LNCAP (cell line): ENCODE data around the gene RAG2.

Experiments
- TF ChIP-seq, protein P1 (sequence below): fragments of 450-650 bp; IDR thresholded peaks from 2 replicates; pipeline ENCODE4 v1.5.1; 2017; ENCODE audit warnings: mild to moderate bottlenecking

RAG2 gene

DNA sequence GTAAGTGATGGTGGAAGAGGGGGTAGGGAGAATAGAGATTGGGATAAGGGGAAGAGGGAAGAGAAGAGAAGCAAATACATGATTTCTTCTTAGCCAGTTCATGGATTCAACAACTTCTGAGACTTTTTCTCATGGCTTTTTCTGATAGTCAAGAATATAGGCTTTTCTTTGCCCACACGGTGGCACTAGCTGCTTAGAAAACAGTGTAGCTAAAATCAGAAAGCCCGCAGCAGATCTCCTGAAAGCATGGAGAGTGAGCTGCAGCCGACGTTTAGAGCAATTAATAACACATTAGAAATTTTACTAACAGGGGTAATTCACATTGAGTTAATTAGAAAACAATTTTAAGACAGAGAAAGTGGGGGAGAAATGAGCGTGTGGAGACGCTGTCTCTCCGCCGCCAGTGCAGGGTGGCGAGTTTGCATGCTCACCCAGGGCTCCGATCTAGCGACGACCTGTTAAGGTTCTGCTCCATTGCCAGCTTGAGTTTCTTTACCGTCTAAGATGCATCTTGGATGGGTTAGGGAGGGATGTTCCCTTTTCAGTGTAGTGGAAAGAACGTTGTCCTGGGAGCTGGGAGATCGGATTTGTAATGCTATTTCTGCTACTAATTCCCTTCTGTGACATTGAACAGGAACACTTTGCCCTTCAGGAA is 33.5 kb downstream of the RAG2 start:
- TF ChIP-seq, protein P1, sequence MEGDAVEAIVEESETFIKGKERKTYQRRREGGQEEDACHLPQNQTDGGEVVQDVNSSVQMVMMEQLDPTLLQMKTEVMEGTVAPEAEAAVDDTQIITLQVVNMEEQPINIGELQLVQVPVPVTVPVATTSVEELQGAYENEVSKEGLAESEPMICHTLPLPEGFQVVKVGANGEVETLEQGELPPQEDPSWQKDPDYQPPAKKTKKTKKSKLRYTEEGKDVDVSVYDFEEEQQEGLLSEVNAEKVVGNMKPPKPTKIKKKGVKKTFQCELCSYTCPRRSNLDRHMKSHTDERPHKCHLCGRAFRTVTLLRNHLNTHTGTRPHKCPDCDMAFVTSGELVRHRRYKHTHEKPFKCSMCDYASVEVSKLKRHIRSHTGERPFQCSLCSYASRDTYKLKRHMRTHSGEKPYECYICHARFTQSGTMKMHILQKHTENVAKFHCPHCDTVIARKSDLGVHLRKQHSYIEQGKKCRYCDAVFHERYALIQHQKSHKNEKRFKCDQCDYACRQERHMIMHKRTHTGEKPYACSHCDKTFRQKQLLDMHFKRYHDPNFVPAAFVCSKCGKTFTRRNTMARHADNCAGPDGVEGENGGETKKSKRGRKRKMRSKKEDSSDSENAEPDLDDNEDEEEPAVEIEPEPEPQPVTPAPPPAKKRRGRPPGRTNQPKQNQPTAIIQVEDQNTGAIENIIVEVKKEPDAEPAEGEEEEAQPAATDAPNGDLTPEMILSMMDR = peak; percentile 67

GRCh38 chr11:36558571-36559413 is 39.2 kb downstream of the RAG2 start:
- TF ChIP-seq, protein P1 = no peak

DNA sequence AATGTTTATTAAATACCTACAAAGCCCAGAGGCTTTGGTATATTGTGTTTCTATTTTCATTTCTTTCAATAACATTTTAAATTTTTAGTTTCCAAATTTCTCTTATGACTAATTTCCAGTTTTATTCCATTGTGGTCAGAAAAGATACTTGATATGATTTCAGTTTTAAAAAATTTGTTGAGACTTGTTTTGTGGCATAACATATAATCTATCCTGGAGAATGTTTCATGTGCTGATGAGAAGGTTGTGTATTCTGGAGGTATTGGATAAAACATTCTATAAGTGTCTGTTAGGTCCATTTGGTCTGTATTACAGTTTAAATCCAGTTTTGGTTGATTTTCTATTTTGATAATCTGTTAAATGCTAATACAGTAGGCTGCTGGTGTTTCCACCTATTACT is 40.0 kb downstream of the RAG2 start:
- TF ChIP-seq, protein P1 = no peak

- TF ChIP-seq, protein P1 = no peak
These were observed 47.5 kb downstream of the RAG2 start for GRCh38 chr11:36550385-36551115.
